Measurements from ENCODE around the gene PLAC1.

GRCh38 chrX:134658760-134659023 is 421 bp upstream of the PLAC1 start:
- no peak for TF ChIP-seq CEBPB (IDR thresholded peaks at IDR 0.05; ENCODE audit: low read depth)
- no peak for TF ChIP-seq POLR2A (IDR thresholded peaks at IDR 0.05; ENCODE audit: borderline replicate concordance, extremely low read depth, insufficient read depth, insufficient read length)
- TF ChIP-seq, protein P1, sequence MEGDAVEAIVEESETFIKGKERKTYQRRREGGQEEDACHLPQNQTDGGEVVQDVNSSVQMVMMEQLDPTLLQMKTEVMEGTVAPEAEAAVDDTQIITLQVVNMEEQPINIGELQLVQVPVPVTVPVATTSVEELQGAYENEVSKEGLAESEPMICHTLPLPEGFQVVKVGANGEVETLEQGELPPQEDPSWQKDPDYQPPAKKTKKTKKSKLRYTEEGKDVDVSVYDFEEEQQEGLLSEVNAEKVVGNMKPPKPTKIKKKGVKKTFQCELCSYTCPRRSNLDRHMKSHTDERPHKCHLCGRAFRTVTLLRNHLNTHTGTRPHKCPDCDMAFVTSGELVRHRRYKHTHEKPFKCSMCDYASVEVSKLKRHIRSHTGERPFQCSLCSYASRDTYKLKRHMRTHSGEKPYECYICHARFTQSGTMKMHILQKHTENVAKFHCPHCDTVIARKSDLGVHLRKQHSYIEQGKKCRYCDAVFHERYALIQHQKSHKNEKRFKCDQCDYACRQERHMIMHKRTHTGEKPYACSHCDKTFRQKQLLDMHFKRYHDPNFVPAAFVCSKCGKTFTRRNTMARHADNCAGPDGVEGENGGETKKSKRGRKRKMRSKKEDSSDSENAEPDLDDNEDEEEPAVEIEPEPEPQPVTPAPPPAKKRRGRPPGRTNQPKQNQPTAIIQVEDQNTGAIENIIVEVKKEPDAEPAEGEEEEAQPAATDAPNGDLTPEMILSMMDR (IDR thresholded peaks at IDR 0.05 in 2 of 3, conservative IDR thresholded peaks at IDR 0.05 in 1 of 3; ENCODE audit: borderline replicate concordance in 1 of 3, insufficient read depth in 1 of 3, low read depth in 2 of 3, low read length in 2 of 3): no peak
- TF ChIP-seq, protein P2, sequence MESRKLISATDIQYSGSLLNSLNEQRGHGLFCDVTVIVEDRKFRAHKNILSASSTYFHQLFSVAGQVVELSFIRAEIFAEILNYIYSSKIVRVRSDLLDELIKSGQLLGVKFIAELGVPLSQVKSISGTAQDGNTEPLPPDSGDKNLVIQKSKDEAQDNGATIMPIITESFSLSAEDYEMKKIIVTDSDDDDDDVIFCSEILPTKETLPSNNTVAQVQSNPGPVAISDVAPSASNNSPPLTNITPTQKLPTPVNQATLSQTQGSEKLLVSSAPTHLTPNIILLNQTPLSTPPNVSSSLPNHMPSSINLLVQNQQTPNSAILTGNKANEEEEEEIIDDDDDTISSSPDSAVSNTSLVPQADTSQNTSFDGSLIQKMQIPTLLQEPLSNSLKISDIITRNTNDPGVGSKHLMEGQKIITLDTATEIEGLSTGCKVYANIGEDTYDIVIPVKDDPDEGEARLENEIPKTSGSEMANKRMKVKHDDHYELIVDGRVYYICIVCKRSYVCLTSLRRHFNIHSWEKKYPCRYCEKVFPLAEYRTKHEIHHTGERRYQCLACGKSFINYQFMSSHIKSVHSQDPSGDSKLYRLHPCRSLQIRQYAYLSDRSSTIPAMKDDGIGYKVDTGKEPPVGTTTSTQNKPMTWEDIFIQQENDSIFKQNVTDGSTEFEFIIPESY (IDR thresholded peaks at IDR 0.05; ENCODE audit: extremely low read depth, insufficient replicate concordance, low read length): no peak
- TF ChIP-seq SRF (IDR thresholded peaks at IDR 0.05; ENCODE audit: low read depth): no peak
- TF ChIP-seq, protein P3, sequence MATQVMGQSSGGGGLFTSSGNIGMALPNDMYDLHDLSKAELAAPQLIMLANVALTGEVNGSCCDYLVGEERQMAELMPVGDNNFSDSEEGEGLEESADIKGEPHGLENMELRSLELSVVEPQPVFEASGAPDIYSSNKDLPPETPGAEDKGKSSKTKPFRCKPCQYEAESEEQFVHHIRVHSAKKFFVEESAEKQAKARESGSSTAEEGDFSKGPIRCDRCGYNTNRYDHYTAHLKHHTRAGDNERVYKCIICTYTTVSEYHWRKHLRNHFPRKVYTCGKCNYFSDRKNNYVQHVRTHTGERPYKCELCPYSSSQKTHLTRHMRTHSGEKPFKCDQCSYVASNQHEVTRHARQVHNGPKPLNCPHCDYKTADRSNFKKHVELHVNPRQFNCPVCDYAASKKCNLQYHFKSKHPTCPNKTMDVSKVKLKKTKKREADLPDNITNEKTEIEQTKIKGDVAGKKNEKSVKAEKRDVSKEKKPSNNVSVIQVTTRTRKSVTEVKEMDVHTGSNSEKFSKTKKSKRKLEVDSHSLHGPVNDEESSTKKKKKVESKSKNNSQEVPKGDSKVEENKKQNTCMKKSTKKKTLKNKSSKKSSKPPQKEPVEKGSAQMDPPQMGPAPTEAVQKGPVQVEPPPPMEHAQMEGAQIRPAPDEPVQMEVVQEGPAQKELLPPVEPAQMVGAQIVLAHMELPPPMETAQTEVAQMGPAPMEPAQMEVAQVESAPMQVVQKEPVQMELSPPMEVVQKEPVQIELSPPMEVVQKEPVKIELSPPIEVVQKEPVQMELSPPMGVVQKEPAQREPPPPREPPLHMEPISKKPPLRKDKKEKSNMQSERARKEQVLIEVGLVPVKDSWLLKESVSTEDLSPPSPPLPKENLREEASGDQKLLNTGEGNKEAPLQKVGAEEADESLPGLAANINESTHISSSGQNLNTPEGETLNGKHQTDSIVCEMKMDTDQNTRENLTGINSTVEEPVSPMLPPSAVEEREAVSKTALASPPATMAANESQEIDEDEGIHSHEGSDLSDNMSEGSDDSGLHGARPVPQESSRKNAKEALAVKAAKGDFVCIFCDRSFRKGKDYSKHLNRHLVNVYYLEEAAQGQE (IDR thresholded peaks at IDR 0.05; ENCODE audit: low read depth): no peak
- TF ChIP-seq EZH2phosphoT487 (IDR thresholded peaks at IDR 0.05; ENCODE audit: borderline replicate concordance): no peak
- no peak for TF ChIP-seq POLR2AphosphoS5 (IDR thresholded peaks at IDR 0.05; ENCODE audit: low read depth, low read length)
- TF ChIP-seq EZH2 (IDR thresholded peaks at IDR 0.05): no peak
- no peak for TF ChIP-seq SIN3A (IDR thresholded peaks at IDR 0.05; ENCODE audit: low read depth)
